GM12878 (cell line): Measurements from ENCODE around the gene TRIP6. TPM values are rescaled to one million over a fixed set of nuclear protein-coding genes. Genes with fewer than 3 reads are reported as not detected.
A peak's percentile ranks its signal among the peaks of the same experiment; 100 is the strongest.

Experiments used
- ATAC-seq: fragments of 200-7000 bp; cut with Tn5 transposase; 3 replicates; pipeline ENCODE4 v1.9.1; 2020; ENCODE audit warnings: mild to moderate bottlenecking, moderate library complexity
- BruUV-seq: library from RNA; stranded (reverse); fragments of 400-500 nt; replicated peaks from 2 replicates; lab custom pipeline; 2021; lab: Mats Ljungman, UMichigan
- CTCF ChIA-PET: fragments of 300-600 bp; sonication (Branson Sonifier 250); formaldehyde crosslinking; extraction: SDS; loops from one replicate; lab custom pipeline; 2021; ENCODE audit warnings: inconsistent platforms; lab: Yijun Ruan, JAX
- POLR2A ChIA-PET: fragments of 350-600 bp; formaldehyde crosslinking; extraction: SDS; loops from one replicate; lab custom pipeline; 2021; ENCODE audit warnings: inconsistent platforms; lab: Charles Lee
- RAD21 ChIA-PET: fragments of 300-600 bp; sonication (Branson Sonifier 250); formaldehyde crosslinking; loops from one replicate; lab custom pipeline; 2023; ENCODE audit warnings: antibody characterized with exemption; ENCODE audit not compliant: unreplicated experiment; lab: Charles Lee
- SMC1A ChIA-PET: fragments of 300-600 bp; sonication (Branson Sonifier 250); formaldehyde crosslinking; loops from one replicate; lab custom pipeline; 2023; ENCODE audit not compliant: unreplicated experiment, uncharacterized antibody; lab: Charles Lee
- DNase-seq: peaks from one replicate; pipeline ENCODE4 v3.0.0-alpha.2; 2011; ENCODE audit warnings: low read depth, low spot score
- FAIRE-seq: peaks from 3 replicates; lab custom pipeline; 2011; peaks lifted over from hg19 to GRCh38; lab: Jason Lieb, UNC
- H2AFZ ChIP-seq: 2 replicates; pipeline ENCODE4 v1.6.0; 2011; ENCODE audit warnings: low read depth, low read length, control low read depth; ENCODE audit not compliant: control insufficient read depth
- H3K27ac ChIP-seq: 2 replicates; pipeline ENCODE4 v1.5.1; 2011; ENCODE audit warnings: control low read depth; ENCODE audit not compliant: control insufficient read depth, insufficient read depth
- H3K27me3 ChIP-seq, 2 experiments: replicated peaks in 1 of 2; 2 replicates each; pipeline versions ENCODE4 v1.6.0 to v1.6.1; 2011; ENCODE audit warnings: low read length in 1 of 2; ENCODE audit not compliant: control insufficient read depth in 2 of 2, insufficient read depth in 2 of 2
- H3K36me3 ChIP-seq, 2 experiments: 2 replicates each; pipeline ENCODE4 v1.5.1; 2011; ENCODE audit warnings: low read length in 1 of 2; ENCODE audit not compliant: control insufficient read depth in 2 of 2, insufficient read depth in 2 of 2
- H3K4me1 ChIP-seq: 2 replicates; pipeline ENCODE4 v1.6.1; 2011; ENCODE audit warnings: mild to moderate bottlenecking, low read length, moderate library complexity, mixed read lengths; ENCODE audit not compliant: control insufficient read depth, insufficient read depth
- H3K4me2 ChIP-seq: 2 replicates; pipeline ENCODE4 v1.6.0; 2011; ENCODE audit warnings: control low read depth; ENCODE audit not compliant: control insufficient read depth, insufficient read depth
- H3K4me3 ChIP-seq: fragments of 200-600 bp; sonication (generic); 2 replicates; pipeline ENCODE4 v1.5.1; 2016
- H3K79me2 ChIP-seq: 2 replicates; pipeline ENCODE4 v1.6.0; 2011; ENCODE audit warnings: low read length; ENCODE audit not compliant: control insufficient read depth, insufficient read depth
- H3K9ac ChIP-seq: 2 replicates; pipeline ENCODE4 v1.8.0; 2011; ENCODE audit warnings: low read length, control low read depth, mixed read lengths; ENCODE audit not compliant: control insufficient read depth, insufficient read depth
- H3K9me3 ChIP-seq: replicated peaks from 3 replicates; pipeline ENCODE4 v1.5.1; 2011; ENCODE audit warnings: mild to moderate bottlenecking, low read length; ENCODE audit not compliant: control insufficient read depth, insufficient read depth
- H4K20me1 ChIP-seq: 2 replicates; pipeline ENCODE4 v1.6.0; 2011; ENCODE audit not compliant: control insufficient read depth, insufficient read depth
- NR2F1 ChIP-seq: fragments of 450-650 bp; conservative IDR thresholded peaks from 2 replicates; pipeline ENCODE4 v1.6.1; 2017; ENCODE audit warnings: mild to moderate bottlenecking
- POLR2A ChIP-seq: IDR thresholded peaks from 2 replicates; pipeline ENCODE4 v1.6.1; 2011; ENCODE audit warnings: low read depth, mild to moderate bottlenecking, low read length
- POU2F2 ChIP-seq: IDR thresholded peaks from 3 replicates; pipeline ENCODE4 v1.6.1; 2011; ENCODE audit warnings: low read depth, mild to moderate bottlenecking, low read length, borderline replicate concordance
- SRF ChIP-seq, 2 experiments: IDR thresholded peaks; 2 replicates each; pipeline ENCODE4 v1.6.1; 2011; ENCODE audit warnings: low read depth in 2 of 2, low read length in 2 of 2, mild to moderate bottlenecking in 1 of 2, moderate library complexity in 1 of 2
- WGBS: methylation state at CpG from one replicate; pipeline ENCODE4 v1.1.6; 2016; ENCODE audit warnings: low lambda C conversion rate; ENCODE audit not compliant: insufficient replicate concordance, insufficient coverage; ENCODE audit errors: missing lambda C conversion rate; 5-methylcytosine and 5-hydroxymethylcytosine counted together
- in situ Hi-C: fragments of 300-500 bp; cut with MboI; formaldehyde crosslinking; loops from 9 replicates; pipeline ENCODE4 v1.14.3; 2018; ENCODE audit warnings: mixed read lengths
- intact Hi-C: fragments of 100-400 bp; cut with micrococcal nuclease; formaldehyde crosslinking; loops from one replicate; pipeline ENCODE4 v1.14.2; 2022; ENCODE audit not compliant: unreplicated experiment
- polyA plus RNA-seq, 11 experiments: library from polyadenylated mRNA; depleted of rRNA in 4 of 11; unstranded in 6 of 11; stranded (reverse) in 5 of 11; fragments of >200 nt; fragmentation: Nextera tagmentation in 4 of 11; fragmentation: Illumina TruSeq in 1 of 11; extraction: Ambion mirVana in 4 of 11; extraction: Trizol in 1 of 11; gene quantifications; 1 replicate in 1 of 11; 2 replicates in 10 of 11; pipeline versions ENCODE4 v1.2.1 to v1.2.3, GENCODE V29; 2011 to 2016; ENCODE audit warnings: inconsistent platforms in 2 of 11, missing spikeins in 2 of 11, low read depth in 1 of 11
- total RNA-seq, 4 experiments: library from RNA; depleted of rRNA in 3 of 4; stranded (reverse); fragments of >200 nt in 3 of 4; fragmentation: Illumina TruSeq in 1 of 4; extraction: Trizol in 1 of 4; gene quantifications; 2 replicates each; pipeline versions ENCODE4 v1.2.1 to v1.2.3, GENCODE V29; 2013 to 2021

The TRIP6 gene
- total and polyA plus RNA-seq, 10 of the 15 experiments (the other 5 are each of a cell fraction or from before 2014, with no cell fraction given), result 2.5 to 47.4 (median 25.5) TPM

DNA sequence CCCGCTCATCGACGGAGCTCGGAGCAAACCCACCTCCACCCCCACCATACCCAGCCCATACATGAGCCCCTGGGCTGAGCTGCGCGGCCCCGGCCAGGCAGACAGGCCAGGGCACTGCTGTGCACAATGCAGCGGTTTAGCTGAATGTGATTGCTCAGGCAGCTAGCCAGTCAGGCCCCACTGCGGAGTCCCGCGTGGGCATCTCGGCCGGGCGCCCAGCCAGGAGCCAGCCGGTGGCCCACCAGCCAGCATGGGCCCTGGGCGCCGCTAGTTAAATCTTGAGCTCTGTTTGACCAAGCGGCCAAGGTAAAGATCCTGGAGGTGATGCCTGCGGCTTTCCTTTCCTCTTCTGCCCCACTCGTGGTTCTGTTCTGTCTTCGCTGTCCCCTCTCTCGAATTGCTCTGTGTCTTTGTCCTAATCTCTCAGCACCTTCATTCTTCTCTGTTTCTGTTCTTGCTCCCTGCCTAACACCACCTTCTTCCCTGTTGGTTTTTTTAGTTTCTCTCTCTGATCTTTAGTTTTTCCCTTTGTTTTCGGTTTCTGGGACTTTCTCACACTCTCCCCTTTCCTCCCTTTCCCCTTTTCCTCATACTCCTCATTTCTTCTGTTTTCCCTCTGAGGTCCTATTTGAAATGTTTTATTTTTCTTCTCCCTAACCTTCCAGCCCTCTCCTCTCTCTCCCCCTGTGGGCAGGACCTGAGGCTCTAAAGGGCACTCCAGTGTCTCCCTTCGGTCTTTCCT lies 15.8 kb downstream of the TRIP6 start:
- Histone ChIP-seq H3K4me1 (peaks cover 12% of the 10 kb centered on the region), H3K79me2 (peaks cover 33% of the 10 kb centered on the region), H2AFZ (no peak overlapping the region), H3K4me2 (no peak overlapping the region), H3K27me3 (no peaks in the 10 kb centered on the region), H3K4me3 (no peak overlapping the region), H3K9me3 (no peaks in the 10 kb centered on the region), H3K27ac (no peak overlapping the region), H3K9ac (no peak overlapping the region), H4K20me1 (peaks cover 3% of the 10 kb centered on the region; the same call in 1 of the 2 replicates), H3K36me3 (peaks cover 42 to 53% of the 10 kb centered on the region in 2 experiments)
- ChIA-PET POLR2A (no interaction called here), SMC1A (no interaction called here), RAD21 (no interaction called here), CTCF (no interaction called here)
- 95% methylated on average over 24 of the region's 24 CpGs for WGBS
- in situ Hi-C loops, result no loop called here
- DNase-seq (no peak), ATAC-seq (no peak), FAIRE-seq (no peak)
- TF ChIP-seq POU2F2, result no peak
- TF ChIP-seq SRF (IDR thresholded peaks at IDR 0.05; ENCODE audit: low read depth in 2 of 2, low read length in 2 of 2), result no peak
- intact Hi-C loops, result no loop called here
- no TSS peak for BruUV-seq

DNA sequence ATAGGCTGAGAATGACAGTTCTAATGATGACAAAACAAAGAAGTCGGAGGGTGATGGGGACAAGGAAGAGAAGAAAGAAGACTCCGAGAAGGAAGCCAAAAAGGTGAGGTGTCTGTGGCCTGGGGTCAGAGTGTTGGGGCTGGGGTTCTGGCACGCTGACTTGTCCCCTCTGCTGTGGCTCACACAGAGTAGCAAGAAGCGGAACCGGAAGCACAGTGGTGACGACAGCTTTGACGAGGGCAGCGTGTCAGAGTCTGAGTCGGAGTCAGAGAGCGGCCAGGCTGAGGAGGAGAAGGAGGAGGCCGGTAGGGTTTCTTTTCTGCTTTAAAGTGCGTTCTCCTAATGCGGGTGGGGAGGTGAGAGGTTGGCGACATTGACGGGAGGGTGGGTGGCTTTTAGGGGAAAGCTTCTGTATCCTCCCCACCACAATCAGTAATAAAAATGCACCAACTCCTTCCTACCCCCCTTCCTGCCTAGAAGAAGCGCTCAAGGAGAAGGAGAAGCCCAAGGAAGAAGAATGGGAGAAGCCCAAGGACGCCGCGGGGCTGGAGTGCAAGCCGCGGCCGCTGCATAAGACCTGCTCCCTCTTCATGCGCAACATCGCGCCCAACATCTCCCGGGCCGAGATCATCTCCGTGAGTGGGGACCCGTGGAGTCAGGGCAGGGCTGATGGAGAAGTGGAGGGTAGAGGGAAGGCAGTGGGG lies 17.7 kb downstream of the TRIP6 start:
- no peak for ATAC-seq
- ChIA-PET POLR2A (no interaction called here), CTCF (no interaction called here), RAD21 (no interaction called here), SMC1A (no interaction called here)
- DNase-seq, result no peak
- Histone ChIP-seq H3K9ac (no peak overlapping the region), H3K27me3 (no peaks in the 10 kb centered on the region), H2AFZ (no peak overlapping the region), H3K36me3 (peaks cover 36 to 60% of the 10 kb centered on the region in 2 experiments), H3K9me3 (no peaks in the 10 kb centered on the region), H3K4me1 (peaks cover 17% of the 10 kb centered on the region), H4K20me1 (no peaks in the 10 kb centered on the region; the same call in 1 of the 2 replicates), H3K27ac (no peak overlapping the region), H3K79me2 (peaks cover 29% of the 10 kb centered on the region), H3K4me2 (no peak overlapping the region), H3K4me3 (no peak overlapping the region)
- TF ChIP-seq POLR2A, result peak; percentile 35; the same call in 1 of the 2 replicates
- TF ChIP-seq NR2F1, result no peak
- no peak for FAIRE-seq
- in situ Hi-C loops, result no loop called here
- intact Hi-C loops, result no loop called here
- TSS peak; percentile 43 for BruUV-seq
- 97% methylated on average over 29 of the region's 29 CpGs for WGBS
